Activated T-cell treated with anti-CD3 and anti-CD28 coated beads, Interleukin-2, amount 50 U/mL, for 48 hours (primary cell): ENCODE results near the gene TGFB3.
"Not testable (repeated sequence)": the region's sequence is repeated elsewhere in the genome, so short reads cannot be mapped to it uniquely, and the experiment has no call there.

ENCODE experiments used
- DNase-seq, 2 experiments: peaks; one replicate each; pipeline ENCODE4 v3.0.0-alpha.2; 2020

Gene TGFB3

GRCh38 chr14:75944607-75945241 is 37.1 kb downstream of the TGFB3 start:
- DNase-seq, result no peak

DNA sequence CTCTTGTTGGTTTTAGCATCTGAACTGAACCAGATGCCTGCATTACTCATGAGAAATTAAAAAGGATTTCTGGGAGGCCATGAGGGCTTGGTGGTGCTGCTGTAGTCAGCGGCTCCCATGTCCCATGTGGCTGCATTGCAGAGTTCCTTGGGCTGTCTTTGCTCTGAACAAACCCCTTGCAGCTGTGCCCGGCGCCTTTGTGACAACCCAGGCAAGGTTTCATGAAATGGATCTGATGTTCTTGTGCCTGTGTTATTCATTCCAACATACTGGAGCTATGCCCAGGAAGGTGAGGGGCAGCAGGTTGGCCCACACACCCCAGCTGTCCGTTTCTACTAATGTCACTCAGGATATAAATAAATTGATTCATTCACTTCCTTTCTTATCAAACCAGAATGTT is 40.8 kb downstream of the TGFB3 start:
- no peak for DNase-seq

DNA sequence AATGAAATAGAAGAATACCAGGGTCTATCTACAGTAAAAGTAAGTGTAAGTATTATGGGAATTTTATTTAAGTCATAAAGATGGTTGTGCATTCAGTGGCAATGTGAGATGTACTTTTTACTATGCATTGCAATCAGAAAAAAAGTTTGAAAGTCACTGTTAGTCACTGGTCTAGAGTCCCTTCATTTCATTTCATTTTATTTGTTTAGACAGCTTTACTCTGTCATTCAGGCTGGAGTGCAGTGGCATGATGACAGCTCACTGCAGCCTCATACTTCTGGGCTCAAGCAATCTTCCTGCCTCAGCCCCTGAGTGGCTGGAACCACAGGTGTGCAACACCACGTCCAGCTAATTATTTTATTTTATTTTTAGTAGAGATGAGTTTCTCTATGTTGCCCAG is 42.6 kb downstream of the TGFB3 start:
- no peak for DNase-seq

- DNase-seq, result no peak
Measured at GRCh38 chr14:75934998-75935628, 46.7 kb downstream of the TGFB3 start.

DNA sequence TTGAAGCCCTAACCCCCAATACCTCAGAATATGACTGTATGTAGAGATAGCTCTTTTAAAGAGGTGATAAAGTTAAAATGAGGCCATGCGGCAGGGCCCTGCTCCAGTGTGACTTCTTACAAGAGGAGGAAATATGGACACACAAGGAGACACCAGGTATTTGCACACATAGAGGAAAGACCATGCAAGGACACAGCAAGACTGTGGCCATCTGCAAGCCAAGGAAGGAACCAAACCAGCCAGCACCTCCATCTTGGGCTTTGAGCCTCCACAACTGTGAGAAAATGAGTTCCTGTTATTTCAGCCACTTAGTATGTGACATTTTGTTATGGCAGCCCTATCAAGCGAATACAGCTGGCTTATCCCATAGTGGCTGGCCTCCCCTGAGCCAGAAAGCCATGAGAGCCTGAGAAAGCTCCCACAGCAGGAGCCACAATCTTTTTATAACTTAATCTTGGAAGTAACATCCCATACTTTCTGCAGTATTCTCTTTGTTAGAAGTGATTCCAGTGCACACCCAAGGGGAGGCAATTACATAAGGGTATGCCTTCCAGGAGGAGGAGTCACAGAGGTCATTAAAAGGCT is 48.0 kb downstream of the TGFB3 start:
- no peak for DNase-seq

- DNase-seq, result no peak
Measured at GRCh38 chr14:75928690-75929181, 53.1 kb downstream of the TGFB3 start.

DNA sequence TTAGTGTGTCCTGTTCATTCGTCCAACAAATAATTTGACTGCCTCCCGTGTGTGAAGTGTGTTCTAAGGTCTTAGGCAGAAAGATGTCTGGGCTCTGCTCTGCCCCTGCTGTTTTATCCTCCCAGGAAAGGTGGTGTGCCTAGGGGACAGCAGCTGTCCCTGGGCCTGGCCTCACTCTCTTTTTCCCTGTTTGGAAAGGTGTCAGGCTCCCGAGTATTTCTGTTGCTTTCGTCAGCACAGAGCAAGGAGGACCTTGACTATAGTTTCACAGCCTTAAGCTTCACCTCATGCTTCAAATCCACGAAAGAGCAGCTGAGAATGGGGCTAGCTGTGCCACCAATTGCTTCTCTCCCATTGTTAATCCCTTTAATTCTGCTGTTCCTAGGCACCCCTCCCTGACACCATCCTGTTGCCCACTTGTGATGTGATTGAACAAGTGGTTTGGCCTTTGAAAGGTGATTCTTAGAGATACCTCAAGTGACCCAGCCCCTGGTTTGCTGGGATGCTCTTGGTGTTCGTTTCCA is 54.2 kb downstream of the TGFB3 start:
- DNase-seq, result no peak

GRCh38 chr14:75926431-75927115 is 55.2 kb downstream of the TGFB3 start:
- no peak for DNase-seq

GRCh38 chr14:75925141-75925840 is 56.5 kb downstream of the TGFB3 start:
- not testable (repeated sequence) for DNase-seq

- DNase-seq, result not testable (repeated sequence)
Measured at GRCh38 chr14:75920421-75920820, 61.4 kb downstream of the TGFB3 start.

- DNase-seq, result no peak
Measured at GRCh38 chr14:75917946-75918335, 63.9 kb downstream of the TGFB3 start.

- DNase-seq, result no peak
Measured at GRCh38 chr14:75917322-75917945, 64.4 kb downstream of the TGFB3 start.

- no peak for DNase-seq
Measured at GRCh38 chr14:75915045-75915444, 66.8 kb downstream of the TGFB3 start.

DNA sequence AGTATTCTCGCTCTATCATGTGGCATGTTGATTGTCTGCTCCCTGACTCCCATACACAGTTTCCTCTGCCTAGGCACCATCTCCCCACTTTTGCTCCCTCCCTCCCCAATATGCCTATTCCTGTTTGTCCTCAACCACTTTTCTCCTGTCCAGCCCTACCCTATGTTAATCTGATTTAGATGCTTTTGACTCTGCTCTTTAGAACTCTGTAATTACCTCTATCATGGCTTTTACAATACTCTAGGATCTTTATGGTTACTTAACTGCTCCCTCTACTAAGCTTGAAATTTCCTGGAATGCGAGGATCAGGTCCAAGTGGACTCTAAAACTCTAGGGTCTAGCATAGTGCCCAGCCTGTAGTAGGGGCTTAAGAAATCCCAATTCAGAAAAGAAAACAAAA is 68.6 kb downstream of the TGFB3 start:
- no peak for DNase-seq

- DNase-seq, result no peak
Measured at GRCh38 chr14:75911883-75912282, 69.9 kb downstream of the TGFB3 start.

- DNase-seq, result no peak
Measured at GRCh38 chr14:75910048-75910447, 71.7 kb downstream of the TGFB3 start.

DNA sequence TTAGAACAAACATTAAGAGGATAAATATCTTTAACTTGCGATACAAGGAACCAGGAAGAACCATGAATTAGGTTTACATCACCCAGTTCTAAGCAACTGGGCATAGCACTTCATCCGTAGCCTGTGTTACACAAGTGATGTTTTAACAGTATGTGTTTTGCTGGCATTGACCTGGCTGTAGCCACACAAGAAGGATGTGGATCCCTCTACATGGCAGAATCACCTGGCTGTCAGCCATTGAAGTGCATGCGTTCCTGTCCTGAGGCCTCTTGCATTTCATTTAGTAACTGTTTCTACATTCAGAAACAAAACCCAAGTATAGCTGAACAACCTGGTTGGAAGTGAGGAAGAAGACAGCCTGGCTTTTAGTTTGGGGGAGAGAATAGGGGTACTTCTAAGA is 72.2 kb downstream of the TGFB3 start:
- DNase-seq, result no peak
